Sigmoid colon (tissue), 4 donors: ENCODE results near the gene XIAP.

ENCODE experiments used
- POLR2A ChIP-seq, 2 donors: fragments of 450-650 bp; IDR thresholded peaks; one replicate each; pipeline ENCODE4 v1.6.1; 2016; ENCODE audit warnings: antibody characterized with exemption in 2 of 2, mild to moderate bottlenecking in 2 of 2, moderate library complexity in 2 of 2
- POLR2AphosphoS5 ChIP-seq, 4 donors: sonication (generic); formaldehyde crosslinking; IDR thresholded peaks; one replicate each; pipeline ENCODE4 v1.6.1; 2017; ENCODE audit warnings: antibody characterized with exemption in 4 of 4
- TF ChIP-seq, protein P1 (sequence below), 4 experiments: fragments of 450-650 bp in 3 of 4; fragments of 200-600 bp in 1 of 4; IDR thresholded peaks; one replicate each; pipeline ENCODE4 v1.5.1; 2016 to 2019; ENCODE audit warnings: antibody characterized with exemption in 4 of 4, mild to moderate bottlenecking in 3 of 4, moderate library complexity in 2 of 4

DNA sequence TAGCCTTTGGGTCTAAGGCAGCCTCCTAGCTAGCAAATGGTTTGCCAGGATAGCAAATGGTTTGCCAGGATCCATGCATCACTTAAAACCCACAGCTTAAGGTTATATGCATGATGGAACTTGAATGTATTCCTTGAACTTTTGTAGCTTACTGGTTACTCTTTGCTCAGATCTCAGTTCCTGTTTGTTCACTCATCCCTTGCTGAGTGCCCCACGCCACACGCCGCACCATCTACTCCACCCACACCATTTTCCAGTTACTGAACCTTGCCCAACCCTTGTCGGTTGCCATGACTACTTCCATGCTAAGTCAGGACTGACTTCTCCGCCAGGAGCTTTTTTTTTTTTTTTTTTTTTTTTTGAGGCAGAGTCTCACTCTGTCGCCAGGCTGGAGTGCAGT, 29.5 kb upstream of the XIAP start:
- TF ChIP-seq POLR2A (IDR thresholded peaks at IDR 0.05) (no peak), POLR2AphosphoS5 (IDR thresholded peaks at IDR 0.05) (no peak)
- TF ChIP-seq, protein P1, sequence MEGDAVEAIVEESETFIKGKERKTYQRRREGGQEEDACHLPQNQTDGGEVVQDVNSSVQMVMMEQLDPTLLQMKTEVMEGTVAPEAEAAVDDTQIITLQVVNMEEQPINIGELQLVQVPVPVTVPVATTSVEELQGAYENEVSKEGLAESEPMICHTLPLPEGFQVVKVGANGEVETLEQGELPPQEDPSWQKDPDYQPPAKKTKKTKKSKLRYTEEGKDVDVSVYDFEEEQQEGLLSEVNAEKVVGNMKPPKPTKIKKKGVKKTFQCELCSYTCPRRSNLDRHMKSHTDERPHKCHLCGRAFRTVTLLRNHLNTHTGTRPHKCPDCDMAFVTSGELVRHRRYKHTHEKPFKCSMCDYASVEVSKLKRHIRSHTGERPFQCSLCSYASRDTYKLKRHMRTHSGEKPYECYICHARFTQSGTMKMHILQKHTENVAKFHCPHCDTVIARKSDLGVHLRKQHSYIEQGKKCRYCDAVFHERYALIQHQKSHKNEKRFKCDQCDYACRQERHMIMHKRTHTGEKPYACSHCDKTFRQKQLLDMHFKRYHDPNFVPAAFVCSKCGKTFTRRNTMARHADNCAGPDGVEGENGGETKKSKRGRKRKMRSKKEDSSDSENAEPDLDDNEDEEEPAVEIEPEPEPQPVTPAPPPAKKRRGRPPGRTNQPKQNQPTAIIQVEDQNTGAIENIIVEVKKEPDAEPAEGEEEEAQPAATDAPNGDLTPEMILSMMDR (IDR thresholded peaks at IDR 0.05) = no peak
